GM19372 (cell line): ENCODE measurements around the gene PLA2G3.
A peak's percentile ranks its signal among the peaks of the same experiment; 100 is the strongest.

ENCODE experiments used
- ATAC-seq: cut with Tn5 transposase; IDR thresholded peaks from one replicate; pipeline ENCODE4 v1.9.1; 2021; ENCODE audit warnings: mild to moderate bottlenecking, low read depth, moderate library complexity; ENCODE audit not compliant: unreplicated experiment

Gene PLA2G3

DNA sequence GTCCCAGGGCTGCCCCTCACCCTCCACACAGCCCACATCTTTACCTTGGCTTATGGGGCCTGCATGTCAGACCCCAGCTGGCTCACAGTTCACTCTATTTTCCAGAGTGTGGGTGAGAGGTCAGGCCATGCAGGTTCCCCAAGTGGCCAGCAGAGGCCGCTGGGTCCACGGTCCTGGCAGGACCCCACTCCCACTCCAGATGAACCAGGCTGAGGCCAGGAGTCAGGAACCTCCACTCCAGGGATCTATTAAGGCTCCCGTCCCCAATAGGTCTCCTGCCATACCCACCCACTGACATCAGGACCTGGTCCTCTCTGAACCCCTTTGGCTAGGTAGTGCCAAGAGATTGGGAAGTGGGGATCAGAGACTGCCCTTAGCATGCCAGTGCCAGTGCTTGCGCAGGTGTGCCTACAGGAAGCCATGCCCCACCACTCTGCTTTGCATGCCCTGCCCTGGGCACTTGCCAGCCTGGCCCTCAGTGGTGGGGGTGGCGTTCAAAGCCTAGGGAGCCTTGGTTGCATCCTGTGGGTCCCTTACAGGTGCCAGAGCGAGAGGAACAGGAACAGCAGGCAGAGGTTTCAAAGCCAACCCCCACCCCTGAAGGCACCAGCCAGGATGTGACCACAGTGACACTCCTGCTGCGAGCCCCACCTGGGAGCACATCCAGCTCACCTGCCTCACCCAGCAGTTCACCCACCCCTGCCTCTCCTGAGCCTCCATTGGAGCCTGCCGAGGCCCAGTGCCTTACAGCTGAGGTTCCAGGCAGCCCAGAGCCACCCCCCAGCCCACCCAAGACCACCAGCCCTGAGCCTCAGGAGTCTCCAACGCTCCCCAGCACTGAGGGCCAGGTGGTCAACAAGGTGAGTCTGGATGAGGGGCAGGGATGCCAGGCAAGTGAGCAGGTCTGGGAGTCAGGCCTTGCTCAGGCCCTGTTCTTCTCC is 50.9 kb downstream of the PLA2G3 start:
- no peak for ATAC-seq

DNA sequence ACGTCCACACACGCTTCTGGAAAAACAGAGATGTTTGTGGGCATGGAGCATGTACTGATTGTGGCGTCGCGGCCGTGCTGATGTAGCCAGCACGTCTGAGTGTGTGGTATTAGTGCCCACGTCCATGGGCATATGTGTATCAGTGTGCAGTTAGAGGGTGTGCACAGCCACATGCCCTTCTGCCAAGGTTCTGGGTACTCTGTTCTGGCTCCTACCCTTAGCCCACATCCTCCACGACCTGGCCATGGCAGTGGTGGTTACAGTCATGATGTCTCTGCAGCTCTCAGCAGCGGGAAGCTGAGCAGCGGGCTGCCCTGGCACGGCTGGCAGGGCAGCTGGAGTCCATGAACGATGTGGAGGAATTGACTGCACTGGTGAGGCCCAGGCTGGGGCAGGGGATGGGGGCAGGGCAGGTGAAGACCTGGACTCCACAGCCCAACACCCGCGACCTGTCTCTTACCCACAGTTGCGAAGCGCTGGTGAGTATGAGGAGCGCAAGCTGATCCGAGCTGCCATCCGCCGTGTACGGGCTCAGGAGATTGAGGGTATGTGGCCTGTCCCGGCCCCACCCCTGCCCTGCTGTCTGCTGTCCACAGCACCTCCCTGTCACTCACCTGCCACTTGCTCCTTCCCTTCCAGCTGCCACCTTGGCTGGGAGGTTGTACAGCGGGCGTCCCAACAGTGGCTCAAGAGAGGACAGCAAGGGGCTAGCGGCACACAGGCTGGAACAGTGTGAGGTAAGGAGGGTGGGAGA is 51.9 kb downstream of the PLA2G3 start:
- no peak for ATAC-seq

DNA sequence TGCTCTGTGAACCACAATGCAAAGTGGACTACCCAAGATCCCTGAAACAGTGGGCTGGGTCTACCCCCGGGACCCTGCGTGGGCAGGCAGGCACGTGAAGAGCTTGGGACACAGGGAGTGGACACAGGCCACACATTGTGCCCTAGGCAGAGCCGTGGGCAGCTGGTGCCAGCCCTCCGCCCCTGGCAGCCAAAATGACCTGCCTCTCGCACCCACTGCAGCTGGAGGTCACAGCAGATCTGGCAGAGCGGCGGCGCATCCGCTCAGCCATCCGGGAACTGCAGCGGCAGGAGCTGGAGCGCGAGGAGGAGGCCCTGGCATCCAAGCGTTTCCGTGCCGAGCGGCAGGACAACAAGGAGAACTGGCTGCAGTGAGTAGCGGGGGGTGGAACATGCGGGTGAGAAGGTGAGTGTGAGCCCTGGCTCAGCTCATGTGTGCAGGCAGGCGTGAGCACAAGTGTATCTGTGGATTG is 52.5 kb downstream of the PLA2G3 start:
- no peak for ATAC-seq

DNA sequence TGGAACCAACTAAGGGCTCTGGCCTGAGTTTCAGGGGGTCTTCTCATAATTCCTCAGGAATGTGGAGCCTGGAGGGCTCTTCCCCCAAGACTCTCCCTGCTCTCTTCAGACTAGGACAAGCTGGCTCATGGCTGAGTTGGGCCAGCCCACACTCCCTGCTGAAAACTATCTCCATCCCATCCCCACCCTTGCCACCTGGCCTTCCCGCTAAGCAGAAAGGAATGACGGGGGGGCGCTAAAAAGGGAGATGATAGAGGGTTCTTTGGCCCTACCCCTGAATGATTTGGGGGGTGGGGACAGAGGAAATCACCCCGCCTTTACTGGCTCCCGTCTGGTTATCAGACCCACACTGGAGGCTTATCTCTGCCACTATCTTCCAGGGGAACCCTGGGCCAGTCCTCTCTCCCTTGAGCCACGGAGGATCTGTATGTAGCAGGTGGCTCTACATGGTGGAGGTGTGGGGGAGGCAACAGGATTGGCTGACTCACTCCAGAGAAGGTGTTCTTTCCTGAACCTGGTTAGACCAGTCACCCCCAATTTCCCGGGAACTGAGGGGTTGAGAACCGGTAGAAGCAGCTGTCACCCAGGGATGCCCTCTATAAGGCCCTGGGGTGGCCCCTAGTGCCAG is 53.5 kb downstream of the PLA2G3 start:
- no peak for ATAC-seq

DNA sequence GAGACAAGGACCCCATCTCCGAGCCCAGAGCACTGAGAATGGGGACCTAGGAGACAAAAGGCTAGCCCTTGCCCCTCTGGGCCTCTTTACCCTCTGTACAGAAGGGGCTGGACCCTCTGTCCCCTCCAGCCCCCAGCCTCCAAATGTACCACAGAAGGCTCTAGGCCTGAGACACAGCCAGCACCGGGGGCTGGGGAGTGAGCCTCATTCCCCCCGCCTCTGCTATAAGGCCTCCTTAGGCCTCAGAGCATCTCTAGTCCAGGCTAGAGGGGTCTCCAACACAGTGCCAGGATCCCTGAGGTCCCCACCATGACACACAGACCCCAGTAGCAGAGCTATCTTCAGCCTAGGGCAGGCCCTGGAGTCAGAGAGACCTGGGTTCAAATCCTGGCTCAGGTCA is 54.4 kb downstream of the PLA2G3 start:
- ATAC-seq = no peak

DNA sequence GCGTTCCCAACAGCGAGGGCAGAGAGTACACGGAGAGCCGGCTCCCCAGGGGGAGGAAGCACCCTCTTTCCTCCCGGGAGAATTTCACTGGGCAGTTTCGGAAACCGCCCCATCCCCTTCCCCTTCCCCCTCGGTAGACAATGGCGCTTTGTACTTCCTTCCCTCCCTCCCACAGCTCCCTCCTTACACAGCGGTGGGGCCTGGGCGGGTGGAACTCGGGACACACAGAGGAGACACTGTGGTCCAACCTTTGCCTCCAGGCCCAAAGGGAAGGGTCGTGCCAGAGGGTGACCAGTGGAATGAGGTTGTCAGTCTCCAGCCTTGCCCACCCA is 54.8 kb downstream of the PLA2G3 start:
- no peak for ATAC-seq

DNA sequence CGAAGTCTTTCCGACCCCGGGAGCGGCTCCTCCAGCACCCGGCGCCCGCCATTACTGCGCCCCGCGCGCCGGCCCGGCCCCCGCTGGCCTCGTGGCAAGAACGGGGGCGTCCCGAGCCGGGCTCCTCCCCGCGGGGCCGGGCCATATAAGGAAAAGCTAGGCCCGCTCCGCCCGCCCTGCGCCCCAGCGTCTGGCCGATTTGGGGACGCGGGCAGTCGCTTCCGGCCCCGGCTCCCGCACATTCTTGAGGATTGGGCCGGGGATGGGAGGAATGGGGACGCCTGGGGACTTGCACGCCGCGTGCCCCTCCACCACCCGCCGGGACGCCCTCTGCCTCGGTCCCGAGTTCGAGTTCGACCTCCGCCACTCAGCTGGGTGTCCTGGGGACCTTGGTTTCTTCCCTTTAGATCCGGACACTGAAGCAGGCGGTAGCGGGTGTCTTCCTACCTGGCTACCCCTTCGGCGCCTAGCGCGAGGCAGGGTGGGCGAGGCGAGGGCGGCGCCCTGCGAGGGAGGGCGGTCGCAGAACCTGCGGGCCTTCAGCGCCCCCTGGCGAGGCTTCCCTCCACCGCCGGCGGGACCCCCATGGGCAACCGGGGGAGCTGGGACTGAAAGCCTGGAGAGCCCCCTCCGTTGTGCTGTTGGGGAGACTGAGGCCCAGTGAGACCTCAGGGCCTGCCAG is 55.4 kb downstream of the PLA2G3 start:
- ATAC-seq = peak; percentile 56
